GM12874 (cell line): ENCODE data around the gene MARVELD1.

Source experiments
- TF ChIP-seq, protein P1 (sequence below): IDR thresholded peaks from 2 replicates; pipeline ENCODE4 v1.5.1; 2011; ENCODE audit warnings: low read depth, mild to moderate bottlenecking, control low read depth, low read length, moderate library complexity; ENCODE audit not compliant: insufficient read depth

Gene MARVELD1

DNA sequence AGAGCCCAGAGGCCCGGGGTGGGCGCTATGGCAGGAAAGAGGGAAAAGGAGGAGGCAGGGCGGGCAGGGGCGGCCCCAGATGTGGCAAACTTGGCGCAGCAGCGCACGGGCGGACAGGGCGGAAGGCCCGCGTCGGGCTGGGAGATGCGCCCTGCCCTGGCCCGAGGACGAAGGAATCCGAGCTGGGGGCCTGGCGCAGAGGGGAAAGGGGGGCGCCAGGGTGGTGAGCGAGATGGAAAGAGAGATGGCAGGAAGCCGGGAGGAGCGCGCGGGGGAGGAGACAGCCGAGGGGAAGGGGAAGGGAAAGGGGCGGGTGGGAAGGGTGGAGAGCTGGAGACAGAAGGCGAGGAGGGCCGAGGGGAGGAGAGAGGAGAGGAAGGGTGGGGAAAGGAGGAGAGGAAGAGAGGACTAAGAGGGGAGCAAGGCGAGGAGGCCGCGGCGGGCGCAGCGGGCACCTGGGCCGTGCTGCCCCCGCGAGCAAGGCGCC, at the start of gene MARVELD1:
MARVELD1 (plus strand) TSS at position 392 of the 487 bp plus-strand sequence. CDS start 147 bp downstream, outside the sequence.
- TF ChIP-seq, protein P1, sequence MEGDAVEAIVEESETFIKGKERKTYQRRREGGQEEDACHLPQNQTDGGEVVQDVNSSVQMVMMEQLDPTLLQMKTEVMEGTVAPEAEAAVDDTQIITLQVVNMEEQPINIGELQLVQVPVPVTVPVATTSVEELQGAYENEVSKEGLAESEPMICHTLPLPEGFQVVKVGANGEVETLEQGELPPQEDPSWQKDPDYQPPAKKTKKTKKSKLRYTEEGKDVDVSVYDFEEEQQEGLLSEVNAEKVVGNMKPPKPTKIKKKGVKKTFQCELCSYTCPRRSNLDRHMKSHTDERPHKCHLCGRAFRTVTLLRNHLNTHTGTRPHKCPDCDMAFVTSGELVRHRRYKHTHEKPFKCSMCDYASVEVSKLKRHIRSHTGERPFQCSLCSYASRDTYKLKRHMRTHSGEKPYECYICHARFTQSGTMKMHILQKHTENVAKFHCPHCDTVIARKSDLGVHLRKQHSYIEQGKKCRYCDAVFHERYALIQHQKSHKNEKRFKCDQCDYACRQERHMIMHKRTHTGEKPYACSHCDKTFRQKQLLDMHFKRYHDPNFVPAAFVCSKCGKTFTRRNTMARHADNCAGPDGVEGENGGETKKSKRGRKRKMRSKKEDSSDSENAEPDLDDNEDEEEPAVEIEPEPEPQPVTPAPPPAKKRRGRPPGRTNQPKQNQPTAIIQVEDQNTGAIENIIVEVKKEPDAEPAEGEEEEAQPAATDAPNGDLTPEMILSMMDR: no peak

DNA sequence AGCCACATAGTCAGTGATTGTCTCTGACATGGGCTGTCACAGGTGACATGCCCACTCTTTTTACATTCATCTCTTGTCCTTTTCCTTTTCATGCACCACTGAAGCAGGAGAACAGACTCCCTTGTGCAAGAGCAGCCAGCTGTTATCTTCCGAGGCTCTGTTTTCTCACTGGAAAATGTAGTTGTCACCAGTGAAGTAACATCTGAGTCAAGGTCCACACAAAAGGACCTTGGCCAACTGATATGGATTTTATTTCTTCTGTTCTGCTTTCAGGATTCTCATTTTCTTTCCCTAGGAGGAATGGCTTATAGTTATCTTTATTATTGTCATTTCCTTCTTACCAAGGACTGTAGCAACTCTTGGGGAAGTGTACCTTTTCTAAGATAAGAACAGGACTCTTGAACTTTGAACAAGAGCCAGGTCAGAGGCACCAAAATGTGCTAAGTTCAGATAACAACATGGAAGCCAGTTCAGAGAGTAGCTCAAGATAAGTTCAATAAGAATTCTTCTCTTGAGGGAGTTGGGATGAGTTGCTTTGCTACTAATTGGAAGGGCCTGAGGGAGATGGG, 49.2 kb upstream of the MARVELD1 start:
- TF ChIP-seq, protein P1: no peak

DNA sequence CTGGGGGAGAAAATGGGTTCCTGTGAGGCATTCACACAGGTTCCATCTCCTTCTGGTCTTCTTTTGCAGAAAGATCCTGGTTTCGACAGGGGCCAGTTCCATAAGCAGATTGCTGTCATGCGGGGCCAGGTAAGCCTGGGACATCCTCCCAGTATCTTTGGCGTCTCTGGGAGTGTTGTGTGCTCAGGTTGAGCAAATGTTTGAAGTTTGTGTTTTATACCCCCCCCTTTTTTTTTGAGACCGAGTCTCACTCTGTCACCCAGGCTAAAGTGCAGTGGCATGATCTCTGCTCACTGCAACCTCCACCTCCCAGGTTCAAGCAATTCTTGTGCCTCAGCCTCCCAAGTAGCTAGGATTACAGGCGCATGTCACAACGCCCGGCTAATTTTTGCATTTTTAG, 46.5 kb upstream of the MARVELD1 start:
- TF ChIP-seq, protein P1: no peak

DNA sequence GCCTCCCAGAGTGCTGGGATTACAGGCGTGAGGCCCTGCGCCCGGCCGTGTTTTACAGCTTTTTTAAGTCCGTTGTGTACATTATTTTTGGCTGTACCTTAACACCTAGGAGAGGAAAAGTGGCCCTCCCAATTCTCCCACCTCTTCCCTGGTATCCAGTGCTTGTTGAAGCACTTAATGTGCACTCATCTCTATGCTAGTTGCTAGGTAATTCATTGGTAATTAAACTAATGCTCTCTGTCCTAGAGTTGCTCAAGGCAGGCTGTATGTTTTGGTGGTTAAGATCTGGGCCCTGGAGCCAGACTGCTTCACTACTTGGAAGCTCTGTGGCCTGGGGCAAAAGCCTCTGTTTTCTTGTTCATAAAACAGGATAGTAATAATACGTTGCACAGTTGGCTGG, 46.1 kb upstream of the MARVELD1 start:
- TF ChIP-seq, protein P1: no peak

DNA sequence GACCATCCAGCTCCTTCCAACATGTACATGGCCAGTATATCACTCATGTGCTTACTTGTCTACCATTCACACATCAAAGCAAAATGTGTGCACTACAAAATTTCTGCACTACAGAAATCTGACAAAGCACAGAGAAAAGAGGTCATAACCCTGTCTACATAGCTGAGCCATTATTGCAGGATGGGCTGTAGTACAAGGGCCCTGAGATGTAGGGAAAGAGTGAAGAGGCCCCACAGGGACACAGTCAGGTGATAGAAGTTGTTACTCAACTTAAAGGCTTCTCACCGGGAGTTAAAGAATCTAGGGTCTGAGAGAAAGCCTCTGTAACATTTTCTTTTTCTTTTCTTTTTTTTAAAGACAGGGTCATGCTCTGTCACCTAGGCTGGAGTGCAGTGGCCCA, 44.0 kb upstream of the MARVELD1 start:
- TF ChIP-seq, protein P1: no peak

DNA sequence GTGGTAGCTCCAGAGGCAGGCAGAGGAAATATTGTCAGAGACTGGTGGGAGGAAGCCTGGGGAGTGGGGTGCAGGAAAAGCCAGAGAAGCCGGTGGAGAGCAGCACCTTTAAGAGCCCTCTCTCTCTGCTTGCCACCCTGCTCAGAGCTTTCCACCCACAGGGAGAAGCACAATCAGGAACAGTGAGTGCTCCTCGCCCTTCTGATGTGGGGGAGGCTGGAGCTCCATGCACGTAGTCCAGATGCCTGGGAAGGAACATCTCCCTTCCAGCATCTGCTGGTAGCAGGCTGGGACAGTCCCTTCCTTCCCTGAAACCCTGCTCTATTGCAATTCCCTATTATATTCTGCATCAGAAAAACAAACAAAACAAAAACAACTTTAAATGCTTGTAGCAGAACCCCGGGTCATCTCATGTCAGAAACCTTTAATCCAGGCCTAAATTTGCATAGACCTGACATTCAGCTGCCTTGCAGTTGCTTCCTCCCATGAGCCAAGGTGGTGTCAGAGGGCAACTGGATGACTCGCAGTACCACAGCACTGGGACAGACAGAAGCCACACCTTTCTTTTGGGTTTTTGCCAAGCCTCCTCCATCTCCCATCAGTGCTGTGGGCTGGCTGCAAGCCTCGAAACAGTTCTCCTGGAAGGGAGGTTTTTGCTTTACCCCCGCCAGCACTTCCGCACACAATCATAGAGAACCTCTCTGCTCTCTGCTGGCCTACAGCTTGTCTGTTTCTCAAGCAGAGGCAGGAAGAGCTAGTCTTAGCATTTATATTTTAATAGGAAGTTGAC, 39.6 kb upstream of the MARVELD1 start:
- TF ChIP-seq, protein P1: no peak

DNA sequence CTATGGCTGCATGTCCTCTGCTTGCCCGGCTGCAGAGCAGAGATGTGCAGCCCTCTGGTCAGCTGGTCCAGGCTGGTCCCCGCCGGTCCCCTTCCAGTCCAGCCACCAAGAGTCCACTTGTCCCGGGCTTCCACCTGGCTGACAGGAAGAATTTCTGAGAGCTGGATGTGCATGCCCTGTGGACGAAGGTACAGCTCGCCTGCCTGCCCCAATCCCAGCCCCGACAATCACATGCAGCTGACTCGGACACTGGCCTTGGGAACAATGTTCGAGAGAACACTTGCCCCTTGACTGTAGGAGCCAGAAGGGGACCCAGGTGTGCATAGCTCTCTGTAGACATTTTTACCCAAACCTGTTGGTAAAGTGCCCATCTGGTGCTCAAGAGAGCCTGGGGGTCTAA, 38.3 kb upstream of the MARVELD1 start:
- TF ChIP-seq, protein P1: no peak
